Progenitor cell of endocrine pancreas (in vitro differentiated cells): ENCODE measurements around the gene CXCL5. TPM values are rescaled to one million over a fixed set of nuclear protein-coding genes. Genes with fewer than 3 reads are reported as not detected.
A peak's percentile ranks its signal among the peaks of the same experiment; 100 is the strongest.

Source experiments
- DNase-seq: peaks from one replicate; pipeline ENCODE4 v3.0.0; 2021; ENCODE audit warnings: low spot score; ENCODE audit not compliant: unreplicated experiment
- H3K27ac Mint-ChIP-seq: 2 replicates; pipeline ENCODE4 v1.8.0; 2021; ENCODE audit warnings: mild to moderate bottlenecking, moderate library complexity, mixed read lengths
- H3K27me3 Mint-ChIP-seq: 2 replicates; pipeline ENCODE4 v1.8.0; 2021; ENCODE audit warnings: mixed read lengths
- H3K36me3 Mint-ChIP-seq: 2 replicates; pipeline ENCODE4 v1.8.0; 2022; ENCODE audit warnings: mixed read lengths; ENCODE audit not compliant: insufficient read depth
- H3K4me1 Mint-ChIP-seq: 2 replicates; pipeline ENCODE4 v1.8.0; 2021; ENCODE audit warnings: low read depth, mixed read lengths
- H3K4me3 Mint-ChIP-seq: 2 replicates; pipeline ENCODE4 v1.8.0; 2021; ENCODE audit warnings: low read depth, mild to moderate bottlenecking, moderate library complexity, mixed read lengths
- H3K9me3 Mint-ChIP-seq: 2 replicates; pipeline ENCODE4 v1.8.0; 2021; ENCODE audit warnings: low read depth, mixed read lengths
- CTCF ChIP-seq: fragments of 200-600 bp; sonication (generic); IDR thresholded peaks from one replicate; pipeline ENCODE4 v1.5.0; 2021; ENCODE audit warnings: antibody characterized with exemption, mild to moderate bottlenecking; ENCODE audit not compliant: unreplicated experiment
- long read RNA-seq: library from polyadenylated mRNA; unstranded; transcript quantifications from one replicate; pipeline ENCODE4 v2.0.0, GENCODE V29; 2020
- total RNA-seq: library from RNA; stranded (reverse); gene quantifications from 2 replicates; pipeline ENCODE4 v1.2.1, GENCODE V29; 2021

CXCL5 gene
- total RNA-seq = 0.34 and 0.58 TPM in 2 replicates
- long read RNA-seq, partial matches to known transcripts = 0 of 2 reads
- long read RNA-seq, other reads (novel, unspliced or antisense) = 0 of 2 reads

- peak; percentile 23 for DNase-seq
- TF ChIP-seq CTCF = peak; percentile 11
- no peaks in the 10 kb centered on the region for H3K36me3 Mint-ChIP-seq
- H3K27ac Mint-ChIP-seq = no peak within 1 kb of the TSS
- H3K4me3 Mint-ChIP-seq = peak within 1 kb of the TSS; percentile 75
- H3K9me3 Mint-ChIP-seq = peaks cover 4% of the 10 kb centered on the region
- H3K27me3 Mint-ChIP-seq = peaks cover 53% of the 10 kb centered on the region
- peaks cover 11% of the 10 kb centered on the region for H3K4me1 Mint-ChIP-seq
Observed at GRCh38 chr4:73998040-73999011, at the start of gene CXCL5. CXCL5 (minus strand) TSS chr4:73998677; CDS start chr4:73998581, 96 bp downstream.

- peaks cover 16% of the 10 kb centered on the region for H3K9me3 Mint-ChIP-seq
- no peak overlapping the region for H3K27ac Mint-ChIP-seq
- H3K4me1 Mint-ChIP-seq = no peaks in the 10 kb centered on the region
- peaks cover 8% of the 10 kb centered on the region for H3K27me3 Mint-ChIP-seq
- H3K4me3 Mint-ChIP-seq = no peak overlapping the region
- TF ChIP-seq CTCF = no peak
- no peaks in the 10 kb centered on the region for H3K36me3 Mint-ChIP-seq
- no peak for DNase-seq
Observed at GRCh38 chr4:74047152-74047551, 48.7 kb upstream of the CXCL5 start.

GRCh38 chr4:74045772-74046171, 47.3 kb upstream of the CXCL5 start:
- Mint-ChIP-seq H3K36me3 (no peaks in the 10 kb centered on the region), H3K4me3 (no peak overlapping the region)
- no peak for DNase-seq

GRCh38 chr4:74045247-74045646, 46.8 kb upstream of the CXCL5 start:
- no peak for TF ChIP-seq CTCF
- H3K36me3 Mint-ChIP-seq = no peaks in the 10 kb centered on the region
- peaks cover under 1% of the 10 kb centered on the region for H3K4me1 Mint-ChIP-seq
- peaks cover 21% of the 10 kb centered on the region for H3K27me3 Mint-ChIP-seq
- peaks cover 16% of the 10 kb centered on the region for H3K9me3 Mint-ChIP-seq
- DNase-seq = no peak
- H3K4me3 Mint-ChIP-seq = no peak overlapping the region
- H3K27ac Mint-ChIP-seq = no peak overlapping the region

More at GRCh38 chr4:74045772-74046171, 47.3 kb upstream of the CXCL5 start:
- Mint-ChIP-seq H3K27me3 (peaks cover 17% of the 10 kb centered on the region), H3K4me1 (no peaks in the 10 kb centered on the region), H3K27ac (no peak overlapping the region), H3K9me3 (peaks cover 16% of the 10 kb centered on the region)
- no peak for TF ChIP-seq CTCF

GRCh38 chr4:74044677-74045076, 46.2 kb upstream of the CXCL5 start:
- Mint-ChIP-seq H3K27ac (no peak overlapping the region), H3K9me3 (peaks cover 16% of the 10 kb centered on the region), H3K4me3 (no peak overlapping the region), H3K27me3 (peaks cover 25% of the 10 kb centered on the region), H3K36me3 (no peaks in the 10 kb centered on the region), H3K4me1 (peaks cover 2% of the 10 kb centered on the region)
- TF ChIP-seq CTCF = no peak
- DNase-seq = no peak
